ENCODE results near the gene SNX1. TPM values are rescaled to one million over a fixed set of nuclear protein-coding genes. Genes with fewer than 3 reads are reported as not detected.

The SNX1 gene
- total and polyA plus RNA-seq, 2 donors (not counting 1 experiment from before 2014, with no cell fraction given) = 87.9 to 152 TPM

GRCh38 chr15:64121614-64122013, 25.8 kb downstream of the SNX1 start:
- no peak overlapping the region for H2AFZ ChIP-seq (ENCODE audit: insufficient read depth, low read depth, low read length, poor library complexity, severe bottlenecking)
- no peak overlapping the region for H3K27ac ChIP-seq (ENCODE audit: low read length in 2 of 2)
- intact Hi-C loops (cut with micrococcal nuclease) = no loop called here
- no peak overlapping the region for H3K4me2 ChIP-seq (replicated peaks; ENCODE audit: low read depth, low read length, poor library complexity, severe bottlenecking)
- H3K9ac ChIP-seq (ENCODE audit: low read length) = no peak overlapping the region
- no peak for TF ChIP-seq CTCF (IDR thresholded peaks at IDR 0.05)
- TF ChIP-seq EZH2 (IDR thresholded peaks at IDR 0.05; ENCODE audit: borderline replicate concordance, insufficient read depth, low read depth, low read length, poor library complexity, severe bottlenecking) = no peak
- ChIA-PET POLR2A (no interaction called here), CTCF (interaction anchor here (0.7 kb wide), 1 partner anchor 8 kb away, joined by 3 read pairs; no protein-coding TSS in a partner anchor)
- Mint-ChIP-seq H3K27ac (no peak overlapping the region), H3K27me3 (no peaks in the 10 kb centered on the region), H3K4me3 (no peak overlapping the region), H3K9me3 (ENCODE audit: insufficient read depth) (no peaks in the 10 kb centered on the region), H3K4me1 (no peaks in the 10 kb centered on the region)
- H4K20me1 ChIP-seq (ENCODE audit: control insufficient read depth, insufficient read depth, low read length, poor library complexity, severe bottlenecking) = peaks cover 18% of the 10 kb centered on the region
- no peak overlapping the region for H3K4me3 ChIP-seq (ENCODE audit: control extremely low read depth in 1 of 5, extremely low read depth in 1 of 5, insufficient read depth in 1 of 5, low read depth in 2 of 5, low read length in 4 of 5)
- H3K27me3 ChIP-seq (replicated peaks in 1 of 4; ENCODE audit: control extremely low read depth in 1 of 4, control insufficient read depth in 3 of 4, insufficient read depth in 4 of 4, low read length in 3 of 4) = no peaks in the 10 kb centered on the region
- no CpG with 5 or more reads among the region's 4 CpGs for WGBS (ENCODE audit: insufficient coverage)
- peaks cover 60% of the 10 kb centered on the region for H3K79me2 ChIP-seq (ENCODE audit: control insufficient read depth, insufficient read depth, low read length)
- DNase-seq = no peak
- ATAC-seq (ENCODE audit: low read depth) = no peak
- H3K36me3 ChIP-seq (replicated peaks in 1 of 2; ENCODE audit: control extremely low read depth in 1 of 2, control insufficient read depth in 1 of 2, extremely low read depth in 1 of 2, insufficient read depth in 2 of 2, low read length in 1 of 2) = peaks cover 15 to 89% of the 10 kb centered on the region in 2 experiments
- no peaks in the 10 kb centered on the region for H3K9me3 ChIP-seq (ENCODE audit: control extremely low read depth in 1 of 3, control insufficient read depth in 2 of 3, insufficient read depth in 1 of 3, low read length in 2 of 3)
- no peaks in the 10 kb centered on the region for H3K4me1 ChIP-seq (ENCODE audit: control insufficient read depth in 2 of 2, insufficient read depth in 2 of 2, low read length in 2 of 2)

DNA sequence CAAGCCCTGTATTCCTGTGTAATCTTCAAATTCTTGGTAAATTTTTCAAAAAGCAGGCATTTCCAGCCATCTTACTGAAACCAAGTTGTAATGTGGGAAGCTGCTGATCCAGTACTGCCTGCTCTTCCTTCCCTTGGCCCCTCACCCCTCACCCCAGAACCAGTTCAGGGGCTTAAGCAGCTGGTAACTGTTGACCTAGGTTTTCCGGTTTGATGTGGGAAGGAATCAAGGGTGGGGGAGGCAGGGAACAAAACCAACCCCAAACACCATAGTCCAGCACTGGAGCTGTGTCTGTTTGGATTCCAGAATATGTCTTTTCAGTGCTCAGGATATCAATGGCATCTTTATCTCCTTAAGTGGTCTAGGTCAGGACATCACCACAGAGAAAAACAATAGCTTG, 26.7 kb downstream of the SNX1 start:
- Histone ChIP-seq H4K20me1 (ENCODE audit: control insufficient read depth, insufficient read depth, low read length, poor library complexity, severe bottlenecking) (peaks cover 18% of the 10 kb centered on the region), H3K9me3 (ENCODE audit: control extremely low read depth in 1 of 3, control insufficient read depth in 2 of 3, insufficient read depth in 1 of 3, low read length in 2 of 3) (no peaks in the 10 kb centered on the region), H3K27me3 (replicated peaks in 1 of 4; ENCODE audit: control extremely low read depth in 1 of 4, control insufficient read depth in 3 of 4, insufficient read depth in 4 of 4, low read length in 3 of 4) (no peaks in the 10 kb centered on the region), H3K27ac (ENCODE audit: low read length in 2 of 2) (no peak overlapping the region), H3K4me1 (ENCODE audit: control insufficient read depth in 2 of 2, insufficient read depth in 2 of 2, low read length in 2 of 2) (no peaks in the 10 kb centered on the region), H3K9ac (ENCODE audit: low read length) (no peak overlapping the region), H3K4me2 (replicated peaks; ENCODE audit: low read depth, low read length, poor library complexity, severe bottlenecking) (no peak overlapping the region), H3K79me2 (ENCODE audit: control insufficient read depth, insufficient read depth, low read length) (peaks cover 52% of the 10 kb centered on the region), H3K36me3 (replicated peaks in 1 of 2; ENCODE audit: control extremely low read depth in 1 of 2, control insufficient read depth in 1 of 2, extremely low read depth in 1 of 2, insufficient read depth in 2 of 2, low read length in 1 of 2) (peaks cover 21 to 89% of the 10 kb centered on the region in 2 experiments), H2AFZ (ENCODE audit: insufficient read depth, low read depth, low read length, poor library complexity, severe bottlenecking) (no peak overlapping the region), H3K4me3 (ENCODE audit: control extremely low read depth in 1 of 5, extremely low read depth in 1 of 5, insufficient read depth in 1 of 5, low read depth in 2 of 5, low read length in 4 of 5) (no peak overlapping the region)
- Mint-ChIP-seq H3K27me3 (no peaks in the 10 kb centered on the region), H3K4me3 (no peak overlapping the region), H3K27ac (no peak overlapping the region), H3K9me3 (ENCODE audit: insufficient read depth) (no peaks in the 10 kb centered on the region), H3K4me1 (no peaks in the 10 kb centered on the region)
- ChIA-PET POLR2A (no interaction called here), CTCF (no interaction called here)
- TF ChIP-seq CTCF (IDR thresholded peaks at IDR 0.05) (no peak), EZH2 (IDR thresholded peaks at IDR 0.05; ENCODE audit: borderline replicate concordance, insufficient read depth, low read depth, low read length, poor library complexity, severe bottlenecking) (no peak)
- no peak for DNase-seq
- no CpG with 5 or more reads among the region's 1 CpG for WGBS (ENCODE audit: insufficient coverage)
- no peak for ATAC-seq (ENCODE audit: low read depth)
- intact Hi-C loops (cut with micrococcal nuclease) = no loop called here
